GM12891 (cell line): ENCODE results near the gene NEB.

Experiments used
- POLR2A ChIP-seq: IDR thresholded peaks from 2 replicates; pipeline ENCODE4 v1.6.1; 2011; ENCODE audit warnings: low read depth, low read length, control low read depth
- POLR2AphosphoS5 ChIP-seq: IDR thresholded peaks from 2 replicates; pipeline ENCODE4 v1.6.1; 2011; ENCODE audit warnings: low read depth, low read length, control low read depth

DNA sequence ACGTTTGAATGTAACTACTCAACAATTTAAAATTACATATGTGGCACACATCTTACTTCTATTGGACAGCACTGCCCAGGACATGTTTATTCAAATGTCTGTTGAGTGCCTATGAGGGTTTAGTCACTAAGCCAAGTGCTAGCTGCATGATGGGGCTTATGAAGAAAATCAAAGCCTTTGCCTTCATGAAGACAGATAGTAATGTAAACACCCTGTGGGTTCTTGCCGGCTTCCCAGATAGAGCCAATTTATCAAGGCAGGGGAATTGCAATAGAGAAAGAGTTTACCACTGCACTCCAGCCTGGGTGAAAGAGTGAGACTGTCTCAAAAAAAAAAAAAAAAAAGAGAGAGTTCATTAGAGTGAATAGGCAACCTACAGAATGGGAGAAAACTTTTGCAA lies 43.7 kb upstream of the NEB start:
- TF ChIP-seq POLR2A (no peak), POLR2AphosphoS5 (no peak)
